Measurements from ENCODE around the gene ZMYM4. TPM values are rescaled to one million over a fixed set of nuclear protein-coding genes. Genes with fewer than 3 reads are reported as not detected.

ZMYM4 gene
- total RNA-seq, 1 experiment from 2014 or later: 66.0 TPM

GRCh38 chr1:35282172-35282571 lies 13.7 kb downstream of the ZMYM4 start:
- H3K9me3 ChIP-seq (ENCODE audit: control insufficient read depth, low read depth, low read length): no peaks in the 10 kb centered on the region
- Mint-ChIP-seq H3K27ac (no peak overlapping the region), H3K4me1 (peaks cover 4% of the 10 kb centered on the region in 2 experiments; a peak in 3 of 4 replicates), H3K9me3 (peaks cover 6 to 27% of the 10 kb centered on the region in 2 experiments; a peak in 4 of 5 replicates), H3K4me3 (no peak overlapping the region), H3K36me3 (ENCODE audit: insufficient read depth in 1 of 3, low read depth in 3 of 3) (peaks cover 43 to 46% (median 43%) of the 10 kb centered on the region in 3 experiments), H3K27me3 (ENCODE audit: low read depth) (no peaks in the 10 kb centered on the region)
- no peak for DNase-seq
- H3K56ac ChIP-seq (ENCODE audit: insufficient read length, low read depth, low read length): no peak overlapping the region
- peaks cover 5% of the 10 kb centered on the region; the same call in 1 of the 2 replicates for H3K79me2 ChIP-seq (ENCODE audit: insufficient read depth, low read length)
- H4K8ac ChIP-seq (replicated peaks; ENCODE audit: insufficient read length, low read depth, low read length): no peak overlapping the region
- no peak overlapping the region for H3K4ac ChIP-seq (ENCODE audit: low read depth, low read length)
- H2BK5ac ChIP-seq (ENCODE audit: insufficient read length, low read length): no peak overlapping the region
- no peak overlapping the region for H2AFZ ChIP-seq (ENCODE audit: low read length)
- H4K5ac ChIP-seq (ENCODE audit: insufficient read length, low read depth, low read length): no peak overlapping the region
- no peaks in the 10 kb centered on the region for H3K4me1 ChIP-seq (ENCODE audit: insufficient read depth, low read length)
- H3K9ac ChIP-seq (ENCODE audit: extremely low read depth, insufficient read length, low read length): no peak overlapping the region
- no peak overlapping the region for H2BK15ac ChIP-seq (ENCODE audit: low read depth, low read length)
- no peak overlapping the region for H3K14ac ChIP-seq (ENCODE audit: insufficient read depth, low read length)
- no peak overlapping the region for H2BK12ac ChIP-seq (ENCODE audit: insufficient read length, low read depth, low read length)
- no peaks in the 10 kb centered on the region for H4K20me1 ChIP-seq (ENCODE audit: control insufficient read depth, insufficient read depth, insufficient read length)
- H3T11ph ChIP-seq (ENCODE audit: low read length): no peak overlapping the region
- H3K4me2 ChIP-seq (ENCODE audit: insufficient read depth, insufficient read length, low read length): no peak overlapping the region
- H3K79me1 ChIP-seq (ENCODE audit: insufficient read depth, low read depth, low read length, poor library complexity, severe bottlenecking): no peaks in the 10 kb centered on the region
- H2BK20ac ChIP-seq (ENCODE audit: low read depth, low read length, poor library complexity, severe bottlenecking): no peak overlapping the region
- H3K23me2 ChIP-seq (ENCODE audit: insufficient read length, low read depth, low read length, poor library complexity, severe bottlenecking): no peaks in the 10 kb centered on the region
- H3K23ac ChIP-seq (ENCODE audit: insufficient read length, low read depth, low read length): no peak overlapping the region
- no peak overlapping the region for H3K18ac ChIP-seq (ENCODE audit: insufficient read length, low read depth, low read length)
- H4K91ac ChIP-seq (ENCODE audit: insufficient read length, low read depth, low read length): no peak overlapping the region
- no peak overlapping the region for H2BK120ac ChIP-seq (ENCODE audit: low read depth, low read length, poor library complexity, severe bottlenecking)
- no peak overlapping the region for H3K27ac ChIP-seq (ENCODE audit: insufficient read length, low read depth, low read length)
- no peak overlapping the region for H2AK5ac ChIP-seq (ENCODE audit: insufficient read length, low read length)
- TF ChIP-seq CTCF (conservative IDR thresholded peaks at IDR 0.05): no peak
- no peaks in the 10 kb centered on the region for H3K27me3 ChIP-seq (ENCODE audit: insufficient read depth, low read length)

Measured in H9 (cell line).